K562 (cell line): ENCODE results near the gene PRXL2A. TPM values are rescaled to one million over a fixed set of nuclear protein-coding genes. Genes with fewer than 3 reads are reported as not detected.

Experiments
- ARID3B ChIP-seq: fragments of 250-450 bp; sonication (Bioruptor Pico); IDR thresholded peaks from 2 replicates; pipeline ENCODE4 v1.4.0; 2020; ENCODE audit warnings: borderline replicate concordance
- CBFA2T2 ChIP-seq: fragments of 450-650 bp; conservative IDR thresholded peaks from 2 replicates; pipeline ENCODE4 v1.6.1; 2017; ENCODE audit warnings: mild to moderate bottlenecking
- CCAR2 ChIP-seq: fragments of 200-400 bp; formaldehyde crosslinking; IDR thresholded peaks from 2 replicates; pipeline ENCODE4 v1.6.1; 2017; ENCODE audit warnings: mild to moderate bottlenecking, low read depth, low read length
- DLX4 ChIP-seq: fragments of 250-450 bp; sonication (Bioruptor Pico); IDR thresholded peaks from 2 replicates; pipeline ENCODE4 v1.6.1; 2021; ENCODE audit warnings: mild to moderate bottlenecking
- DPF2 ChIP-seq: fragments of 450-650 bp; IDR thresholded peaks from 2 replicates; pipeline ENCODE4 v1.6.1; 2016
- E2F8 ChIP-seq: fragments of 450-650 bp; IDR thresholded peaks from 2 replicates; pipeline ENCODE4 v1.7.1; 2018; ENCODE audit warnings: mild to moderate bottlenecking, low read depth; ENCODE audit not compliant: partially characterized antibody
- EGR1 ChIP-seq: fragments of 450-650 bp; conservative IDR thresholded peaks from 2 replicates; pipeline ENCODE4 v1.6.1; 2017; ENCODE audit warnings: mild to moderate bottlenecking
- LEF1 ChIP-seq: fragments of 450-650 bp; IDR thresholded peaks from 2 replicates; pipeline ENCODE4 v1.6.1; 2016; ENCODE audit warnings: mild to moderate bottlenecking
- MCM2 ChIP-seq: fragments of 450-650 bp; IDR thresholded peaks from 2 replicates; pipeline ENCODE4 v1.6.1; 2017; ENCODE audit warnings: low read depth, mild to moderate bottlenecking
- MED1 ChIP-seq: sonication (generic); formaldehyde crosslinking; IDR thresholded peaks from 2 replicates; pipeline ENCODE4 v1.8.1; 2023; ENCODE audit warnings: missing genetic modification reagents, borderline replicate concordance
- NCOA1 ChIP-seq: fragments of 450-650 bp; IDR thresholded peaks from 2 replicates; pipeline ENCODE4 v1.6.1; 2016; ENCODE audit warnings: low read depth
- PKNOX1 ChIP-seq: fragments of 450-650 bp; IDR thresholded peaks from 2 replicates; pipeline ENCODE4 v1.6.1; 2016
- PRMT5 ChIP-seq: sonication (generic); formaldehyde crosslinking; IDR thresholded peaks from 2 replicates; pipeline ENCODE4 v1.5.0; 2020; ENCODE audit warnings: missing genetic modification reagents
- RAD21 ChIP-seq, 2 experiments: fragments of 250-450 bp in 1 of 2; fragments of 450-650 bp in 1 of 2; sonication (Bioruptor Pico) in 1 of 2; formaldehyde crosslinking in 1 of 2; IDR thresholded peaks in 1 of 2; conservative IDR thresholded peaks in 1 of 2; 2 replicates each; pipeline versions ENCODE4 v1.4.0 to v1.8.0; 2020 to 2022; ENCODE audit warnings: mild to moderate bottlenecking in 2 of 2, moderate library complexity in 1 of 2
- SIRT6 ChIP-seq: IDR thresholded peaks from one replicate; pipeline ENCODE4 v1.6.1; 2012; ENCODE audit warnings: low read depth, mild to moderate bottlenecking, control low read depth, inconsistent platforms, low read length, moderate library complexity
- SRSF9 ChIP-seq: fragments of 200-400 bp; formaldehyde crosslinking; IDR thresholded peaks from 2 replicates; pipeline ENCODE4 v1.6.1; 2017; ENCODE audit warnings: low read depth, low read length, borderline replicate concordance
- STAG1 ChIP-seq: sonication (generic); formaldehyde crosslinking; IDR thresholded peaks from 2 replicates; pipeline ENCODE4 v1.5.0; 2020; ENCODE audit warnings: missing genetic modification reagents, borderline replicate concordance
- TCF7 ChIP-seq: sonication (generic); IDR thresholded peaks from 2 replicates; pipeline ENCODE4 v1.6.1; 2016; ENCODE audit warnings: antibody characterized with exemption, borderline replicate concordance
- ZNF354B ChIP-seq: fragments of 250-450 bp; sonication (Bioruptor Pico); IDR thresholded peaks from 2 replicates; pipeline ENCODE4 v1.4.0; 2020
- ZNF445 ChIP-seq: fragments of 250-450 bp; sonication (Bioruptor Pico); IDR thresholded peaks from 2 replicates; pipeline ENCODE4 v1.4.0; 2020; ENCODE audit warnings: low read depth, mild to moderate bottlenecking, moderate library complexity
- ZNF668 ChIP-seq: fragments of 250-450 bp; sonication (Bioruptor Pico); IDR thresholded peaks from 2 replicates; pipeline ENCODE4 v1.8.0; 2022; ENCODE audit warnings: mild to moderate bottlenecking, inconsistent platforms
- ZNF764 ChIP-seq: fragments of 250-450 bp; sonication (Bioruptor Pico); IDR thresholded peaks from 2 replicates; pipeline ENCODE4 v1.4.0; 2020; ENCODE audit warnings: low read depth, mild to moderate bottlenecking, moderate library complexity
- polyA plus RNA-seq, 8 experiments: library from polyadenylated mRNA; depleted of rRNA in 4 of 8; stranded (reverse) in 5 of 8; unstranded in 3 of 8; fragments of >200 nt; fragmentation: Nextera tagmentation in 2 of 8; fragmentation: Illumina TruSeq in 1 of 8; extraction: Ambion mirVana in 2 of 8; extraction: Trizol in 1 of 8; gene quantifications; 2 replicates each; pipeline versions ENCODE4 v1.2.1 to v1.2.3, GENCODE V29; 2011 to 2014; ENCODE audit warnings: inconsistent platforms in 1 of 8, missing spikeins in 1 of 8
- total RNA-seq, 7 experiments: library from RNA; depleted of rRNA in 6 of 7; stranded (reverse); fragments of >200 nt in 6 of 7; fragmentation: Illumina TruSeq in 2 of 7; extraction: Trizol in 2 of 7; gene quantifications; 2 replicates each; pipeline versions ENCODE4 v1.2.1 to v1.2.3, GENCODE V29; 2011 to 2021; ENCODE audit warnings: low replicate concordance in 1 of 7
- TF ChIP-seq, protein P1 (sequence below): fragments of 250-450 bp; sonication (Bioruptor Pico); IDR thresholded peaks from 2 replicates; pipeline ENCODE4 v1.9.0; 2021; ENCODE audit warnings: mild to moderate bottlenecking

Gene PRXL2A
- total and polyA plus RNA-seq, 9 of the 15 experiments (the other 6 are each of a cell fraction or from before 2014, with no cell fraction given): 0.14 to 1.2 (median 0.75) TPM

GRCh38 chr10:80414142-80414895, 6.0 kb downstream of the PRXL2A start (continued):
- peak; percentile 41; the same call in 1 of the 2 replicates for TF ChIP-seq PKNOX1
- TF ChIP-seq SRSF9: no peak
- TF ChIP-seq ZNF764 (CRISPR knock-in tag): no peak
- TF ChIP-seq EGR1: no peak
- no peak for TF ChIP-seq ZNF668 (CRISPR knock-in tag)
- TF ChIP-seq CCAR2: no peak
- no peak for TF ChIP-seq ZNF445
- TF ChIP-seq MED1 (CRISPR knock-in tag): no peak
- TF ChIP-seq DLX4 (CRISPR knock-in tag): no peak
- no peak for TF ChIP-seq PRMT5 (CRISPR knock-in tag)
- TF ChIP-seq ARID3B (CRISPR knock-in tag): no peak
- no peak for TF ChIP-seq SIRT6
- no peak for TF ChIP-seq STAG1 (CRISPR knock-in tag)
- TF ChIP-seq DPF2: peak; percentile 68; the same call in 1 of the 2 replicates
- TF ChIP-seq ZNF354B: no peak
- no peak for TF ChIP-seq TCF7
- TF ChIP-seq CBFA2T2: peak; percentile 77
- no peak for TF ChIP-seq MCM2
- no peak for TF ChIP-seq NCOA1
- no peak for TF ChIP-seq E2F8
- TF ChIP-seq RAD21 (CRISPR knock-in tag; conservative IDR thresholded peaks at IDR 0.05 in 1 of 2, IDR thresholded peaks at IDR 0.05 in 1 of 2): no peak
- TF ChIP-seq LEF1: 0 out of 2 replicates have a peak, but pooled peaks have one; percentile 33
- TF ChIP-seq, protein P1, sequence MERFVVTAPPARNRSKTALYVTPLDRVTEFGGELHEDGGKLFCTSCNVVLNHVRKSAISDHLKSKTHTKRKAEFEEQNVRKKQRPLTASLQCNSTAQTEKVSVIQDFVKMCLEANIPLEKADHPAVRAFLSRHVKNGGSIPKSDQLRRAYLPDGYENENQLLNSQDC (CRISPR knock-in tag): no peak
